HG03095 (cell line): ENCODE measurements around the gene CRYZL1.
"Not testable (repeated sequence)": the region's sequence is repeated elsewhere in the genome, so short reads cannot be mapped to it uniquely, and the experiment has no call there.

Source experiments
- ATAC-seq: cut with Tn5 transposase; IDR thresholded peaks from one replicate; pipeline ENCODE4 v1.9.1; 2021; ENCODE audit warnings: moderate library complexity; ENCODE audit not compliant: unreplicated experiment

CRYZL1 gene

DNA sequence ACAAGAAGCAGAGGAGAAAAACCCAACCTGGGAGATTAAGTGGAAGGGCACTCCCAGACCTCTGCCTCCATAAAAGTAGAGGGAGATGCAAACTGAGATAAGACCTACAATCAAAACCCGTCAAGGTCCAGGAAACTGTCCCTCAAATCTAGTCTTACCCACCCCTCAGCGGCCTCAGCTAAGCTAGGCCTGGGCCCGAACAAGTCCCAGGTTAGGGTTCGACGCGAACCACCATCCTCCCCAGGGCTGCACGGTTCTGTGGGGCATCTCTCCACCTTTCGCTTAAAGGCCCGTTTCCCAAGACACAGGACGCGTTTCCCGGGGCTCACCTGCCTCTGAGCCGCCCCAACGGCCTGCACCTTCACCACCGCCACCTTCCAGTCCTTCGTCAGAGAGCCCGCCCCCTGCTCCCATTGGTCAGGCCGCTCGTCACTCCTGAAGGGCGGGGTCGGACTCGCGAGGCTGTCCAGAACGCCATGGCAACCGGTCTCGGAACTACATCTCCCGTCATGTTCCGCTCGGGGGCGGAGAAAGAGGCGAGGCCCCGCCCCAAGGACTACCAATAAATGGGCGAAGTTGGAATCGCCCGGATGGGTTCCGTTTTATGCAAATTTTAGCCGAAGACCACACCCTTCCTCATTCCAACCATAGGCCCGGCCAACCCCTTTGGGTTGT, at the start of gene CRYZL1:
Gene CRYZL1 (minus strand): TSS at position 390 of the 675 bp plus-strand sequence. CDS start 10,190 bp downstream, outside the sequence.
- peak; percentile 78 for ATAC-seq

- no peak for ATAC-seq
These were observed 49.3 kb upstream of the CRYZL1 start for GRCh38 chr21:33690874-33691273.

DNA sequence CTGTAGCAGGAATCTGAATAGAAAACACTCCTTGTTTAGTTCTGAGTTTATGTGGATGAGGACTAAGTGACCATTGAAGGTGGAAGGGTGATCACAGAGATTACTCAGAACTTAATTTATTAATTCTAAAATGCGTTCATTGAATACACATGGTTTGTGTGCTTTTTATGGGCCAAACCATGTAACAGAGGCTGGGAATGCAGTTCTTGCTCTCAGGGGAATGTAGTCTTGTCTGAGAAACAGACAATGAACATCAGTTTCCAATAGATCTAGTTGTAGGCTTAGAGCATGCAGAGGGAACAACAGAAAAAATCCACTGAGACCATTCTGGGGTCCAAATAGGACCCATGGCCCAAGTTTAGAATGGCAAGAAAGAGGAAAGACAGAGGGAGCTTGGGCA, 46.8 kb upstream of the CRYZL1 start:
- no peak for ATAC-seq

- ATAC-seq = no peak
These were observed 46.1 kb upstream of the CRYZL1 start for GRCh38 chr21:33687634-33688033.

DNA sequence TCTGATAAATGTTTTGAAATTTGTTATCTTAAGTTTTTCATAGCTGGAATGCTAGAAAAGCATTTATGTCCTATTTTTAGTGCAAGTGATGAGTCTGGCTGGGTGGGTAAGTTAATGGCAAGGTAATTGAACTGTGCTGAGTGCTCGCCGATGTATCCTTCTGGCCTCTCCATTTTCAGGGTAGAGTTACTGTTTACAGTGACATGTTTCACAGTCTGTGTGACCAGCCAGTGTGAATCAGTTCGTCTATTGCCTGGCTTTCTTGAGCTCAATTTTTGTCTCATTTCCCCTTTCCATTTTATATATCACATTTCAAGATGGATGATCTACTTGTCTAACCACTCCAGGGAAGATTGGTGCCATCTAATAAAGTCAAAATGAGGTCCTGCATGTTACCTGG, 44.8 kb upstream of the CRYZL1 start:
- no peak for ATAC-seq

- ATAC-seq = no peak
These were observed 44.2 kb upstream of the CRYZL1 start for GRCh38 chr21:33685613-33686197.

DNA sequence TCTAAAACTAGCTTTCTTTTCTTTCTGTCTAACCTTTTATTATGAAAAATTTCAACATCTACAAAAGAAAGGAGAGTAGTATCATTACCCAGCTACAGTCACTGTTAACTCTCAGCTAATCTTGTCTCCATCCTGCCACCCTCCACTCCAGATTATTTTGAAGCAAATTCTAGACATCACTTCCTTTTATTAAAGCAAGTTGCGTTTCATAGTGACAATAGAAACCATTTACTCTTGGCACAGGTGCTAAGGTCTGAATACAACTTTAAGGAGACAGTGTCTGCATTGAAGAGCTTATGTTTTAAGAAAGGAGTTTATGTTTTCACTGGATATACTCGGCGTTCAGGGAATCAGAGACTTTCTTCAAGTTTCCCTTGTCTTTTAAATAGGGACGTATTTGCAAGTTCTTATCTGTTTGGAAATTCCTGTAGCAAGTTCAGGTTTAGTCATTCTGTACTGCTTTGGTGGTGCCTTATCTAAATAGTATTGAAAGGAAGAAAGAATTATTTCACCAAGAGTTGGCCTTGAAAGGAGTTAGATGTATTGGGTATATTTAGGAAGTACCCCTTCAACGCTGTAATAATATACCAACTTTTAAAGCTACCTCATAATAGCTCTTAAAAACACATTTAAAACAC, 43.5 kb upstream of the CRYZL1 start:
- ATAC-seq = no peak

DNA sequence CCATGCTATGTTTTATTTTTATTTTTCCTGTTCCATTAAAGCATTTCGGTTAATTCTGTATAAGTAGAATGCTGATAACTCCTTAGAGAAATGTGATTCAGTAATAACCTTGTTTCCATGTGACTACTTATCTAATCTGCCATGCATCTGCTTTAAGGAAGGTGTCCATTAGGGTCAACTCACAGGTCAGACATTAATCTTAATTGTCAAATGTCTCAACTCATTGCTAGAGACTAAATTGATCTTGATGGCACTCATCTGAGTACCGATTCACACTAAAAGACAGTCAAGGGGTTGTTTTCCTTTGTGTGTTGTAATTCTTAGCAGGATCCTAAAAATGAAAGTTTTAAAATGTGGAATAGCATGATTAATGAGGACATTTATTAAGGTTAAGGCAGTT, 42.5 kb upstream of the CRYZL1 start:
- ATAC-seq = no peak

DNA sequence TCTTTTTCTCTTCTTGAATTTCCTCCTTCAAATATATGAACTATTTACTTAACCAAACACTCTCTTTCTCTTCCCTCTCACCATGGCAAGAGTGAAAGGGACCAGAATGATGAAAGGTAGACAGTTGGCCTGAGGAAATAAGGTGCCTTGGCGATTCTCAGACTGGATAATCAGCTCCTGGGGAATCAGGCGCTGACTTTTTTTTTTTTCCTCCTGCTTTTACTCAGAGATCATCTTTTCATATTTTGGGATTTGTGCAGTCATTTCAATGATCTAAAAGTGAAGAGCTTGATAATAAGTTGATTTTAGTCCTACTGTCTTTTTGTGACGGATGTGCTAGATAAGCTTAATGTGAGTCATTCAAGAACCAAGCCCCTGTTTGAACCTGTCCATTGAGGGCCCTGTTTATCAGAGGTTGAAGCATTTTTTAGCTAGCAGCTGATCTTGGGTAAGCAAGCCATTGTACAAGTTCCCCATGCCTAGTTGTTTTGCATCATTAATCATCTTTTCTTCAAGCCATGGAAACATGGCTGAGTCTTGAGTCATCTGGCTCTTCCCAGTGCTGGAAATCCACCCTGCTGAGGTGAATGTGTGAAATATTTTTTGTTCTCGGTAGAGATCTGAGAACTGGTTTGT, 41.6 kb upstream of the CRYZL1 start:
- no peak for ATAC-seq

DNA sequence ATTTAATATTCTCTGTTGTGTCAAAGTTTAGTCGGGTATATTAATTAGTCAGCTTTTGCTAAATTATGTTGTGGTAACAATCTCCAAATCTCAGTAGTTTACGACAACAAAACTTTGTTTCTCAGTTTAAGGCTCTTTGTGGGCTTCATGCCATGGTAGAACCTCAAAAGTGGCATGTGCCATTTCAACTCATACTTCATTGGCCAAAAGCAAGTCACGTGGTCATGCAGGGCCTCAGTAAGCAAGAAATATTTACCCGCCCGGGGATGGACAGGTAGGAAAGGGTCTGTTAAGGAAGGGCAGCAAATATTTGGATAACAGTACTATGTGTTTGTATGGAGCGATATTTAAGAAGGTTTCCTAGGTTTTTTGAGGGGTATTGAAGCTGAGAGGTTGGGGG, 39.3 kb upstream of the CRYZL1 start:
- ATAC-seq = no peak

DNA sequence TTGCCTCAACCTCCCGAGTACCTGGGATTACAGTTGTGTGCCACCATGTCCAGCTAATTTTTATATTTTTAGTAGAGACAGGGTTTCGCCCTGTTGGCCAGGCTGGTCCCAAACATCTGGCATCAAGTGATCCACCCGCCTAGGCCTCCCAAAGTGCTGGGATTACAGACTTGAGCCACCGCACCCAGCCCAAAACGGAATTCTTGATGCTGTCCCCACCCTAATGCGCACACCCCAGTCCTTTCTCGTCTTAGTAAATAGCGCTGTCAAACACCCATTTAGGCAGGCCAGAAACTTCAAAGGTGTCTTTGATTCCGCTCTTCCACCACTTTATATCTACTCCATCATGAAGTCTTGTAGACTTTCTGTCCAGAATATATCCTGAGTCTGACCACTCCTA, 35.9 kb upstream of the CRYZL1 start:
- no peak for ATAC-seq

DNA sequence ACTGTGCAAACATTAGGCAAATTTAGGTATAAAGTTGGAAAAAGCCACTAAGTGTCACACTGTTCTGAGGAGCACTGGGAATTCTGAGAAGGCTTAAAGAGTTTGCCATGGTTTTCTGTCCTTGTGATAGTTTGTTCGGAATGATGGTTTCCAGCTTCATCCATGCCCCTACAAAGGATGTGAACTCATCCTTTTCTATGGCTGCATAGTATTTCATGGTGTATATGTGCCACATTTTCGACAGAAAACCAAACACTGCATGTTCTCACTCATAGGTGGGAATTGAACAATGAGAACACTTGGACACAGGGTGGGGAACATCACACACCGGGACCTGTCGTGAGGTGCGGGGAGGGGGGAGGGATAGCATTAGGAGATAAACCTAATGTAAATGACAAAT, 35.1 kb upstream of the CRYZL1 start:
- not testable (repeated sequence) for ATAC-seq

DNA sequence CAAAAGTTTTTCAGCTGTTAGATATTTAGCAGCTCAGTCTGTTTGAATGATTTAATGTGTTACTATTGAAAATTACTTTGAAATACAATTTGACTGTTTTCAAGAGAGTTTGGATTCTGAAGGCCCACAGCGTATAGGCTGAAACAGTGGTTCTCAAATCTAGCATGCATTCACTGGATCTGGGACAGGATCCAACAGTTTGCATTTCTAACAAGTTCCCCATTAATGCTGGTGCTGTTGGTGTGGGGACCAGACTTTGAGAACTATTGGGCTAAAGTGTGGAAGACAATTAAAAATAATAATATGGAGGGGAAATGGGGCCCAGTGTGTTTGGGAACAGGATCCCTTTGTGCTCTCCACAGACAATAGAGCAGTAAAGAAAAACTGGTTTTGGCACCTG, 32.7 kb upstream of the CRYZL1 start:
- no peak for ATAC-seq

DNA sequence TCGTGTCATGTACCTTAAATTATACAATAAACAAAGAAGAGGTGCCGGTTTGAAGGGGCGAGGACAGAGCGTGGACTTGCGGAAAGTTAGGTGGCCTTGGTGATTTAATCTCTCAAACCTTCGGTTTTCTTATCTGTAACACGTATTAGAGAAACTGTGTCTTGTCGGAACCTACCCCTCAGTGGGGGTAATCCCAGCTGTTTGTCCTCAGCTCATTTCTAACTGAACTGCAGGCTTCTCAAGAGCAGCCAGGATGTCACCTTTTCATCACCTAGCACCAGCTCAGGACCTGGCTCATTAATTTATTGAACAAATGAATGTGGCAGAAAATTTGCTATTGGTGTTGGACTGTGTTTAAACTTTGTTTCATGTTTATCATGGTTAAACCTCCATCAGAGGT, 31.9 kb upstream of the CRYZL1 start:
- ATAC-seq = no peak

- no peak for ATAC-seq
These were observed 28.8 kb upstream of the CRYZL1 start for GRCh38 chr21:33670076-33670978.

DNA sequence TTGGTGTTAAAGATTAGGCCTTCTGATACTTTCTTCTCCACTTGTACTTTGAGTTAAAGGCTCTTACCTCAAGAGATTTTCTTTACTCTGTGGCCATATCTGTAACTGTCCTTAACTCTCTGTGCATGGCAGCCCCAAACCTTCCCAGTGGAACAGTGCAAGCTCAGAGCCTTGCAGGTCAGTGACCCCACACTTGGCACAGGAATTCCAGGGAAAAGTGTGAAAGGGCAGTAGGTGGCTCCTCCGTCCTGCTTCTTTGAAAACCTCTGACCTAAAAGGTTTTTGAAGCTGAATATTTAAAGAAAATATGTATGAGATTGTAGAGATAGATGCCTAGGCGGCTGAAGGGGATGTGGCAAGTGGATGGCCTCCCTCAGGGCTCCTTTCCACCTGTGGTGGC, 27.1 kb upstream of the CRYZL1 start:
- ATAC-seq = no peak

- no peak for ATAC-seq
These were observed 26.6 kb upstream of the CRYZL1 start for GRCh38 chr21:33668180-33668579.

GRCh38 chr21:33667636-33668035, 26.1 kb upstream of the CRYZL1 start:
- ATAC-seq = no peak

- no peak for ATAC-seq
These were observed 24.6 kb upstream of the CRYZL1 start for GRCh38 chr21:33666153-33666552.

DNA sequence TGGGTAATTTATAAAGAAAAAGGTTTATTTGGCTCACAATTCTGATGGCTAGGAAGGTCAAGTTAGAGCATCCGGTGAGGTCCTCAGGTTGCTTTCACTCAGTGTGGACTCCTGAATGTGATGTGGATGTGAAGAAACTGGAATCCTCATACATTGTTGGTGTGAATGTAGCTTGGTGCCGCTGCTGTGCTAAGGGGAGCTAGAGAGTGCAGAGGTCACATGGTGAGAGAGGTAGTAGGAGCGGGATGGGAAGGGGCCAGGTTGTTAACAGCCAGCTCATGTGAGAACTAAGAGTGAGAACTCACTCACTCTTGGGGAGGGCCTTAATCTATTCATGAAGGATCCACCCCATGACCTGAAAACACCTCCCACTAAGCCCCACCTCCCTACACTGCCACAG, 22.6 kb upstream of the CRYZL1 start:
- no peak for ATAC-seq

DNA sequence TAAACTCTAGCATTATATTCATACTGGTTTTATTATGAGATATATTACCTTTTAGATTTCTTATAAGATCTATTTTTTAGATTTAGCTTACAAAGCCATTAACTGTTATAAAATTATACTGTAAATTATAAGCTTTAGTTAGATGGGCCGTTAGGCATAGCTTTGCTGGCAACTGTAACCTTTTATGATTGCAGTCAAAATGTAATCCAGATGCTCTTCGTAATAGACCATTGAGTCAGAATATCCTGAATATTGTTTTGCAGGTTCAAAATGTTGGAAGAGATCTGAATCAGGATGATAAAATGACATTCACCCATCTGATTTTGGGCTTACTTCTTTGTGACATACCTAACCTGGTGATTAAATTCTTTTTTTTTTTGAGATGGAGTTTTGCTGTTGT, 21.7 kb upstream of the CRYZL1 start:
- ATAC-seq = no peak
